NCI-H510A treated with DMSO at 0.1 percent for 48 hours (cell line): Measurements from ENCODE around the gene ARRB1.
"Not testable (repeated sequence)": the region's sequence is repeated elsewhere in the genome, so short reads cannot be mapped to it uniquely, and the experiment has no call there.

ENCODE experiments used
- DNase-seq: peaks from one replicate; lab custom pipeline; 2025; lab: John Stamatoyannopoulos, UW

The ARRB1 gene

GRCh38 chr11:75323609-75324008 is 27.9 kb downstream of the ARRB1 start:
- peak; percentile 45 for DNase-seq

- no peak for DNase-seq
Measured at GRCh38 chr11:75320643-75321042, 30.8 kb downstream of the ARRB1 start.

- no peak for DNase-seq
Measured at GRCh38 chr11:75320046-75320618, 31.3 kb downstream of the ARRB1 start.

GRCh38 chr11:75319035-75319877 is 32.2 kb downstream of the ARRB1 start:
- no peak for DNase-seq

GRCh38 chr11:75317446-75318122 is 33.9 kb downstream of the ARRB1 start:
- no peak for DNase-seq

- no peak for DNase-seq
Measured at GRCh38 chr11:75315439-75315805, 36.0 kb downstream of the ARRB1 start.

GRCh38 chr11:75314771-75315438 is 36.6 kb downstream of the ARRB1 start:
- DNase-seq = no peak

- DNase-seq = peak; percentile 72
Measured at GRCh38 chr11:75313513-75314272, 37.8 kb downstream of the ARRB1 start.

GRCh38 chr11:75312346-75312745 is 39.1 kb downstream of the ARRB1 start:
- DNase-seq = no peak

GRCh38 chr11:75311858-75312288 is 39.6 kb downstream of the ARRB1 start:
- peak; percentile 10 for DNase-seq

GRCh38 chr11:75308986-75309385 is 42.5 kb downstream of the ARRB1 start:
- DNase-seq = no peak

GRCh38 chr11:75308116-75308515 is 43.3 kb downstream of the ARRB1 start:
- no peak for DNase-seq

GRCh38 chr11:75307058-75307457 is 44.4 kb downstream of the ARRB1 start:
- DNase-seq = no peak

- no peak for DNase-seq
Measured at GRCh38 chr11:75306529-75306928, 44.9 kb downstream of the ARRB1 start.

GRCh38 chr11:75305993-75306392 is 45.5 kb downstream of the ARRB1 start:
- DNase-seq = no peak

- no peak for DNase-seq
Measured at GRCh38 chr11:75305452-75305851, 46.0 kb downstream of the ARRB1 start.

GRCh38 chr11:75304941-75305340 is 46.5 kb downstream of the ARRB1 start:
- not testable (repeated sequence) for DNase-seq

GRCh38 chr11:75303544-75304224 is 47.8 kb downstream of the ARRB1 start:
- no peak for DNase-seq

- no peak for DNase-seq
Measured at GRCh38 chr11:75302371-75302770, 49.1 kb downstream of the ARRB1 start.

- DNase-seq = peak; percentile 66
Measured at GRCh38 chr11:75301601-75302345, 49.7 kb downstream of the ARRB1 start.
